NB4 (cell line): ENCODE results near the gene GP5.

Source experiments
- MAX ChIP-seq: IDR thresholded peaks from 2 replicates; pipeline ENCODE4 v1.6.1; 2011; ENCODE audit warnings: low read depth, low read length
- POLR2A ChIP-seq: IDR thresholded peaks from 2 replicates; pipeline ENCODE4 v1.6.1; 2011; ENCODE audit warnings: mild to moderate bottlenecking; ENCODE audit not compliant: insufficient read length; ENCODE audit errors: extremely low read depth
- TF ChIP-seq, protein P1 (sequence below): IDR thresholded peaks from one replicate; pipeline ENCODE4 v1.5.1; 2012; ENCODE audit warnings: low read depth, low read length

DNA sequence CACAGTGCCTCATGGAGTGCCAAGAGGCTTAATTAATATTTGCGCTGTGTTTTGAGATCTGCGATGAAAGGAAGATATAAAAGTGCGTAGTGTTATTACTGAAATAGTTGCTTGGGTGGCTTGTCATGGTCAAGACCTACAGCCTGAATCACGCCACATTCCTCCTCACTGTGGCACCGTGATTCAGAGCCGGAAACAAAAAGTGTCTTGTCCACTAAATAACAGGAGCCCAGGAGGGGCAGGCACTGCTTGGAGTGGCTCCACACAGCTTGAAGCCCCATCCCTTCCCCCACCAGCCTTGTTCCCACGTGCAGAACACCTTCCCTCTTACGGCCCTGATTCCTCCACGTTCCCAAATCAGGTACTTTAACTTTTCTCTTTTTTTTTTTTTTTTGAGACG is 28.3 kb downstream of the GP5 start:
- TF ChIP-seq, protein P1, sequence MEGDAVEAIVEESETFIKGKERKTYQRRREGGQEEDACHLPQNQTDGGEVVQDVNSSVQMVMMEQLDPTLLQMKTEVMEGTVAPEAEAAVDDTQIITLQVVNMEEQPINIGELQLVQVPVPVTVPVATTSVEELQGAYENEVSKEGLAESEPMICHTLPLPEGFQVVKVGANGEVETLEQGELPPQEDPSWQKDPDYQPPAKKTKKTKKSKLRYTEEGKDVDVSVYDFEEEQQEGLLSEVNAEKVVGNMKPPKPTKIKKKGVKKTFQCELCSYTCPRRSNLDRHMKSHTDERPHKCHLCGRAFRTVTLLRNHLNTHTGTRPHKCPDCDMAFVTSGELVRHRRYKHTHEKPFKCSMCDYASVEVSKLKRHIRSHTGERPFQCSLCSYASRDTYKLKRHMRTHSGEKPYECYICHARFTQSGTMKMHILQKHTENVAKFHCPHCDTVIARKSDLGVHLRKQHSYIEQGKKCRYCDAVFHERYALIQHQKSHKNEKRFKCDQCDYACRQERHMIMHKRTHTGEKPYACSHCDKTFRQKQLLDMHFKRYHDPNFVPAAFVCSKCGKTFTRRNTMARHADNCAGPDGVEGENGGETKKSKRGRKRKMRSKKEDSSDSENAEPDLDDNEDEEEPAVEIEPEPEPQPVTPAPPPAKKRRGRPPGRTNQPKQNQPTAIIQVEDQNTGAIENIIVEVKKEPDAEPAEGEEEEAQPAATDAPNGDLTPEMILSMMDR, result no peak
- TF ChIP-seq POLR2A (no peak), MAX (no peak)
